Keratinocyte (primary cell): ENCODE results near the gene AUH. TPM values are rescaled to one million over a fixed set of nuclear protein-coding genes. Genes with fewer than 3 reads are reported as not detected.

ENCODE experiments used
- DNase-seq: peaks from one replicate; pipeline ENCODE4 v3.0.0-alpha.2; 2011; ENCODE audit warnings: low read depth, missing footprints, low spot score
- FAIRE-seq: peaks from 2 replicates; lab custom pipeline; 2011; peaks lifted over from hg19 to GRCh38; lab: Jason Lieb, UNC
- H2AFZ ChIP-seq: 2 replicates; pipeline ENCODE4 v1.6.0; 2012; ENCODE audit warnings: low read length, control low read depth, inconsistent platforms; ENCODE audit not compliant: control insufficient read depth
- H3K27ac ChIP-seq: 2 replicates; pipeline ENCODE4 v1.5.1; 2011; ENCODE audit warnings: low read length; ENCODE audit not compliant: control insufficient read depth, insufficient read depth
- H3K27me3 ChIP-seq: 3 replicates; pipeline ENCODE4 v1.6.0; 2011; ENCODE audit warnings: low read length; ENCODE audit not compliant: control insufficient read depth, insufficient read depth; ENCODE audit errors: extremely low read depth
- H3K36me3 ChIP-seq, 2 experiments: 2 replicates in 1 of 2; 3 replicates in 1 of 2; pipeline ENCODE4 v1.5.1; 2011; ENCODE audit warnings: low read length in 2 of 2, mild to moderate bottlenecking in 1 of 2; ENCODE audit not compliant: control insufficient read depth in 2 of 2, insufficient read depth in 2 of 2; ENCODE audit errors: extremely low read depth in 1 of 2
- H3K4me1 ChIP-seq: 3 replicates; pipeline ENCODE4 v1.5.1; 2011; ENCODE audit warnings: low read length; ENCODE audit not compliant: control insufficient read depth, insufficient read depth; ENCODE audit errors: extremely low read depth
- H3K4me2 ChIP-seq: 3 replicates; pipeline ENCODE4 v1.6.0; 2011; ENCODE audit warnings: low read depth, low read length; ENCODE audit not compliant: control insufficient read depth, insufficient read depth; ENCODE audit errors: extremely low read depth
- H3K4me3 ChIP-seq, 3 experiments: fragments of 200-600 bp in 1 of 3; sonication (generic) in 1 of 3; 2 replicates in 2 of 3; 3 replicates in 1 of 3; pipeline ENCODE4 v1.5.1; 2011 to 2016; ENCODE audit warnings: low read length in 3 of 3, mild to moderate bottlenecking in 3 of 3, control low read depth in 2 of 3, inconsistent platforms in 1 of 3, low read depth in 1 of 3, mixed read lengths in 1 of 3, mixed run types in 1 of 3, moderate library complexity in 1 of 3; ENCODE audit not compliant: control insufficient read depth in 2 of 3, insufficient read depth in 2 of 3; ENCODE audit errors: extremely low read depth in 1 of 3
- H3K79me2 ChIP-seq: 2 replicates; pipeline ENCODE4 v1.6.0; 2012; ENCODE audit warnings: low read length; ENCODE audit not compliant: control insufficient read depth, insufficient read depth
- H3K9ac ChIP-seq: 3 replicates; pipeline ENCODE4 v1.6.0; 2011; ENCODE audit warnings: low read length; ENCODE audit not compliant: control insufficient read depth, insufficient read depth; ENCODE audit errors: extremely low read depth
- H3K9me1 ChIP-seq: 3 replicates; pipeline ENCODE4 v1.6.0; 2011; ENCODE audit warnings: low read length; ENCODE audit not compliant: control insufficient read depth, insufficient read depth; ENCODE audit errors: extremely low read depth
- H3K9me3 ChIP-seq: 2 replicates; pipeline ENCODE4 v1.5.1; 2012; ENCODE audit warnings: low read depth, low read length; ENCODE audit not compliant: control insufficient read depth
- H4K20me1 ChIP-seq: 3 replicates; pipeline ENCODE4 v1.6.0; 2011; ENCODE audit warnings: low read length; ENCODE audit not compliant: control insufficient read depth, insufficient read depth; ENCODE audit errors: extremely low read depth
- CTCF ChIP-seq, 3 experiments: IDR thresholded peaks in 1 of 3; conservative IDR thresholded peaks in 1 of 3; optimal IDR thresholded peaks in 1 of 3; 2 replicates in 2 of 3; 3 replicates in 1 of 3; pipeline versions ENCODE3 to v1.5.1; 2011; ENCODE audit warnings: low read length in 3 of 3, mild to moderate bottlenecking in 3 of 3, moderate library complexity in 2 of 3, control low read depth in 1 of 3, inconsistent platforms in 1 of 3; ENCODE audit not compliant: insufficient read depth in 2 of 3; ENCODE audit errors: extremely low read depth in 1 of 3
- EZH2 ChIP-seq: IDR thresholded peaks from one replicate; pipeline ENCODE4 v1.6.1; 2012; ENCODE audit warnings: inconsistent platforms, mild to moderate bottlenecking, low read length, moderate library complexity
- dilution Hi-C: fragments of 300-500 bp; cut with MboI; formaldehyde crosslinking; loops from one replicate; pipeline ENCODE4 v1.7.0; 2020; ENCODE audit warnings: low sequenced_read_pairs; ENCODE audit not compliant: extremely low pct_ligation_motif_present
- polyA plus RNA-seq, 5 experiments: library from polyadenylated mRNA; depleted of rRNA in 3 of 5; stranded (reverse) in 3 of 5; stranded (forward) in 1 of 5; unstranded in 1 of 5; fragments of >200 nt; gene quantifications; 1 replicate in 1 of 5; 2 replicates in 3 of 5; 3 replicates in 1 of 5; pipeline versions ENCODE4 v1.2.1 to v1.2.3, GENCODE V29; 2011 to 2012; ENCODE audit warnings: missing spikeins in 2 of 5, low read depth in 1 of 5, low replicate concordance in 1 of 5

AUH gene
- polyA plus RNA-seq, 1 donor (not counting 4 experiments of a cell fraction or from before 2014, with no cell fraction given), result 5.5 TPM

DNA sequence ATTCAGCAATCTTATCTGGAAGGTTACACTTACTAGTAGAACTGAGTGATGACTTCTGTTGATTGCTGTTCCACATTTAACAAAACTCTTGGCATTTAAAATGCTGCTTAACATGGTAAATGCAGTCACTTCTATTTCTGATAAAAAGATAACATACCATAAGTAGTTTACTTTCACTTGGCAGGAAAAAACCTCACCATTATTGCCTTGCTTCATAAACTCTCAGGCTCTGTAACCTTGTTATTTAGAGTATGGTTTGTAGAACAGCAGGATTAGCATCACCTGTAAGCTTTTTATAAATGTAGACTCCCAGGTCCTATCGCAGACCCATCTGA lies 55.5 kb downstream of the AUH start:
- Histone ChIP-seq H3K4me3 (no peak overlapping the region), H4K20me1 (no peaks in the 10 kb centered on the region), H3K79me2 (no peaks in the 10 kb centered on the region), H3K9me1 (no peaks in the 10 kb centered on the region), H2AFZ (no peak overlapping the region), H3K27me3 (no peaks in the 10 kb centered on the region), H3K4me2 (no peak overlapping the region), H3K9ac (no peak overlapping the region), H3K36me3 (no peaks in the 10 kb centered on the region), H3K4me1 (peaks cover 18% of the 10 kb centered on the region), H3K9me3 (no peaks in the 10 kb centered on the region), H3K27ac (no peak overlapping the region)
- TF ChIP-seq CTCF (optimal IDR thresholded peaks at IDR 0.05 in 1 of 3, IDR thresholded peaks at IDR 0.05 in 1 of 3, conservative IDR thresholded peaks at IDR 0.05 in 1 of 3; ENCODE audit: extremely low read depth in 1 of 3, insufficient read depth in 2 of 3, low read length in 3 of 3), result no peak
- no peak for TF ChIP-seq EZH2
- dilution Hi-C loops, result no loop called here
- FAIRE-seq (no peak), DNase-seq (no peak)

GRCh38 chr9:91305596-91306295 lies 56.0 kb downstream of the AUH start:
- H3K27me3 ChIP-seq, result no peaks in the 10 kb centered on the region
- DNase-seq (no peak), FAIRE-seq (no peak)
- no peaks in the 10 kb centered on the region for H3K9me3 ChIP-seq
- H2AFZ ChIP-seq, result no peak overlapping the region
- dilution Hi-C loops, result no loop called here
- no peak overlapping the region for H3K4me3 ChIP-seq
- no peaks in the 10 kb centered on the region for H3K36me3 ChIP-seq
- peak overlapping the region; percentile 4 for H3K4me2 ChIP-seq
- no peaks in the 10 kb centered on the region for H3K9me1 ChIP-seq
- H3K27ac ChIP-seq, result no peak overlapping the region
- no peak overlapping the region for H3K9ac ChIP-seq
- H3K4me1 ChIP-seq, result peaks cover 23% of the 10 kb centered on the region
- no peak for TF ChIP-seq EZH2
- TF ChIP-seq CTCF (optimal IDR thresholded peaks at IDR 0.05 in 1 of 3, IDR thresholded peaks at IDR 0.05 in 1 of 3, conservative IDR thresholded peaks at IDR 0.05 in 1 of 3; ENCODE audit: extremely low read depth in 1 of 3, insufficient read depth in 2 of 3, low read length in 3 of 3), result no peak
- no peaks in the 10 kb centered on the region for H3K79me2 ChIP-seq
- no peaks in the 10 kb centered on the region for H4K20me1 ChIP-seq
